OCI-LY7 (cell line): Measurements from ENCODE around the gene LRP5. TPM values are rescaled to one million over a fixed set of nuclear protein-coding genes. Genes with fewer than 3 reads are reported as not detected.
A peak's percentile ranks its signal among the peaks of the same experiment; 100 is the strongest.

Experiments
- BruUV-seq: library from RNA; stranded (reverse); fragments of 400-500 nt; replicated peaks from 2 replicates; lab custom pipeline; 2021; lab: Mats Ljungman, UMichigan
- CTCF ChIA-PET: fragments of 300-600 bp; sonication (Branson Sonifier 250); formaldehyde crosslinking; loops from one replicate; lab custom pipeline; 2022; ENCODE audit warnings: antibody characterized with exemption; ENCODE audit not compliant: unreplicated experiment; lab: Charles Lee
- POLR2A ChIA-PET: fragments of 300-600 bp; sonication (Branson Sonifier 250); formaldehyde crosslinking; loops from one replicate; lab custom pipeline; 2022; ENCODE audit warnings: antibody characterized with exemption; lab: Charles Lee
- DNase-seq: peaks from one replicate; pipeline ENCODE4 v3.0.0-alpha.2; 2015; ENCODE audit warnings: low spot score
- H2AFZ ChIP-seq: fragments of 200-600 bp; sonication (generic), shearing (Covaris generic); 2 replicates; pipeline ENCODE4 v1.6.1; 2014; ENCODE audit warnings: mild to moderate bottlenecking, antibody characterized with exemption, low read length, moderate library complexity
- H3K27ac ChIP-seq: fragments of 200-600 bp; sonication (generic); 2 replicates; pipeline ENCODE4 v1.5.1; 2014; ENCODE audit warnings: mixed run types, low read depth, mild to moderate bottlenecking, moderate library complexity, low read length, inconsistent platforms; ENCODE audit not compliant: poor library complexity, severe bottlenecking
- H3K36me3 ChIP-seq: fragments of 200-600 bp; sonication (generic); 2 replicates; pipeline ENCODE4 v1.6.1; 2014; ENCODE audit warnings: mild to moderate bottlenecking, antibody characterized with exemption, low read length, moderate library complexity, mixed read lengths; ENCODE audit not compliant: insufficient read depth
- H3K4me1 ChIP-seq: fragments of 200-600 bp; sonication (generic); 2 replicates; pipeline ENCODE4 v1.5.1; 2014; ENCODE audit warnings: mild to moderate bottlenecking, low read length; ENCODE audit not compliant: insufficient read depth, poor library complexity, severe bottlenecking
- H3K4me2 ChIP-seq: fragments of 200-600 bp; sonication (generic); 2 replicates; pipeline ENCODE4 v1.6.1; 2014; ENCODE audit warnings: mild to moderate bottlenecking, low read length
- H3K4me3 ChIP-seq: fragments of 200-600 bp; sonication (generic); 2 replicates; pipeline ENCODE4 v1.5.1; 2014; ENCODE audit warnings: mild to moderate bottlenecking, low read depth, low read length; ENCODE audit not compliant: poor library complexity, severe bottlenecking
- H3K79me2 ChIP-seq: fragments of 200-600 bp; sonication (generic); 2 replicates; pipeline ENCODE4 v1.6.1; 2016; ENCODE audit warnings: low read depth, mild to moderate bottlenecking, low read length, moderate library complexity, mixed read lengths; ENCODE audit not compliant: insufficient read depth
- H3K9me2 ChIP-seq: fragments of 200-600 bp; sonication (generic); 2 replicates; pipeline ENCODE4 v1.6.1; 2016; ENCODE audit warnings: mild to moderate bottlenecking, low read length, mixed read lengths; ENCODE audit not compliant: insufficient read depth
- H3K9me3 ChIP-seq: fragments of 200-600 bp; sonication (generic); 2 replicates; pipeline ENCODE4 v1.6.1; 2014; ENCODE audit warnings: mild to moderate bottlenecking, mixed run types, low read length, mixed read lengths
- H4K20me1 ChIP-seq: fragments of 200-600 bp; sonication (generic); 2 replicates; pipeline ENCODE4 v1.6.1; 2014; ENCODE audit warnings: mild to moderate bottlenecking, antibody characterized with exemption, low read length, moderate library complexity, mixed read lengths; ENCODE audit not compliant: insufficient read depth
- CTCF ChIP-seq: fragments of 200-600 bp; sonication (generic); conservative IDR thresholded peaks from 2 replicates; pipeline ENCODE4 v1.5.1; 2014; ENCODE audit warnings: mild to moderate bottlenecking, antibody characterized with exemption, low read length, moderate library complexity, mixed read lengths
- EZH2phosphoT487 ChIP-seq: fragments of 200-600 bp; sonication (generic); IDR thresholded peaks from 2 replicates; pipeline ENCODE4 v1.6.1; 2018; ENCODE audit warnings: low read depth, borderline replicate concordance, mild to moderate bottlenecking, mixed run types, antibody characterized with exemption, low read length, moderate library complexity, mixed read lengths
- intact Hi-C: fragments of 100-400 bp; cut with micrococcal nuclease; formaldehyde crosslinking; loops from one replicate; pipeline ENCODE4 v1.10.0; 2022; ENCODE audit not compliant: unreplicated experiment
- total RNA-seq, 2 experiments: library from RNA; depleted of rRNA in 1 of 2; stranded (reverse); fragments of >200 nt in 1 of 2; shearing (Covaris generic) in 1 of 2; gene quantifications; 2 replicates each; pipeline ENCODE4 v1.2.3, GENCODE V29; 2014 to 2022

The LRP5 gene
- total RNA-seq, 2 experiments from 2014 or later = 0.60 TPM; not detected in 1

- Histone ChIP-seq H3K4me1 (peaks cover 46% of the 10 kb centered on the region), H3K4me3 (no peak overlapping the region), H3K36me3 (peaks cover 91% of the 10 kb centered on the region), H2AFZ (no peak overlapping the region), H3K79me2 (peaks cover 30% of the 10 kb centered on the region), H3K27ac (no peak overlapping the region), H3K4me2 (no peak overlapping the region), H3K9me2 (no peaks in the 10 kb centered on the region), H4K20me1 (no peaks in the 10 kb centered on the region), H3K9me3 (no peaks in the 10 kb centered on the region)
- POLR2A ChIA-PET = no interaction called here
- BruUV-seq = no TSS peak
- TF ChIP-seq CTCF = no peak
- no peak for TF ChIP-seq EZH2phosphoT487
- CTCF ChIA-PET = no interaction called here
- no peak for DNase-seq
- intact Hi-C loops = no loop called here
Observed at GRCh38 chr11:68264244-68264643, 48.1 kb upstream of the LRP5 start.

- intact Hi-C loops = no loop called here
- H3K79me2 ChIP-seq = peaks cover 37% of the 10 kb centered on the region
Observed at GRCh38 chr11:68264741-68265540, 47.5 kb upstream of the LRP5 start.

More at GRCh38 chr11:68264741-68265540, 47.5 kb upstream of the LRP5 start:
- DNase-seq = no peak
- peaks cover 94% of the 10 kb centered on the region for H3K36me3 ChIP-seq
- BruUV-seq = no TSS peak
- peak overlapping the region; percentile 88 for H3K4me2 ChIP-seq
- no peaks in the 10 kb centered on the region for H4K20me1 ChIP-seq
- H3K4me3 ChIP-seq = peak overlapping the region; percentile 62
- H3K27ac ChIP-seq = peak overlapping the region; percentile 99
- no peaks in the 10 kb centered on the region for H3K9me2 ChIP-seq
- no peak overlapping the region for H2AFZ ChIP-seq
- TF ChIP-seq CTCF (no peak), EZH2phosphoT487 (no peak)
- H3K4me1 ChIP-seq = peaks cover 53% of the 10 kb centered on the region
- ChIA-PET CTCF (no interaction called here), POLR2A (interaction anchor here (1.1 kb wide), 1 partner anchor 30 kb away, joined by 3 read pairs; no protein-coding TSS in a partner anchor)
- no peaks in the 10 kb centered on the region for H3K9me3 ChIP-seq
